ENCODE results near the gene PEF1. TPM values are rescaled to one million over a fixed set of nuclear protein-coding genes. Genes with fewer than 3 reads are reported as not detected.

Gene PEF1
- total RNA-seq, 1 donor from 2014 or later: 69.9 TPM

DNA sequence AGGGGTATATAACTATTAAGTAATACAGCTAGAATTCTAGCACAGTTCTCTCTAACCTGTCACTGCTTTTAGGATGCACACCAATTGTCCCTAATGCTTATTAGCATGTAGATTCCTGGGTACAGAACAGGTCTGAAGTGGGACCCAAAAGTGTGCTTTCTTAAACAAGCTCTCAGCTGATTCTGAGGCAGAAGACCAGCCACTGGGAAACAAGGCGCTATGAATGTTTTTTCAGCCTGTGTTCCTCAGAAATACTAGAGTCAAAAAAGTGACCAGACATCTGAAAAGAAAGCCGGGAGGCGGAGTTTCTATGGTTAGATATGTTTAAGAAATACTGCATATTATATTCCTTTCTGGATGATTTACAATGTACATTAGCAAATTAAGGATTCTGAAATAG, 1.8 kb downstream of the PEF1 start:
- peaks cover 63% of the 10 kb centered on the region for H3K4me1 ChIP-seq
- H3K9me3 ChIP-seq: no peaks in the 10 kb centered on the region
- intact Hi-C loops (cut with DNase I): no loop called here
- TF ChIP-seq, protein P1, sequence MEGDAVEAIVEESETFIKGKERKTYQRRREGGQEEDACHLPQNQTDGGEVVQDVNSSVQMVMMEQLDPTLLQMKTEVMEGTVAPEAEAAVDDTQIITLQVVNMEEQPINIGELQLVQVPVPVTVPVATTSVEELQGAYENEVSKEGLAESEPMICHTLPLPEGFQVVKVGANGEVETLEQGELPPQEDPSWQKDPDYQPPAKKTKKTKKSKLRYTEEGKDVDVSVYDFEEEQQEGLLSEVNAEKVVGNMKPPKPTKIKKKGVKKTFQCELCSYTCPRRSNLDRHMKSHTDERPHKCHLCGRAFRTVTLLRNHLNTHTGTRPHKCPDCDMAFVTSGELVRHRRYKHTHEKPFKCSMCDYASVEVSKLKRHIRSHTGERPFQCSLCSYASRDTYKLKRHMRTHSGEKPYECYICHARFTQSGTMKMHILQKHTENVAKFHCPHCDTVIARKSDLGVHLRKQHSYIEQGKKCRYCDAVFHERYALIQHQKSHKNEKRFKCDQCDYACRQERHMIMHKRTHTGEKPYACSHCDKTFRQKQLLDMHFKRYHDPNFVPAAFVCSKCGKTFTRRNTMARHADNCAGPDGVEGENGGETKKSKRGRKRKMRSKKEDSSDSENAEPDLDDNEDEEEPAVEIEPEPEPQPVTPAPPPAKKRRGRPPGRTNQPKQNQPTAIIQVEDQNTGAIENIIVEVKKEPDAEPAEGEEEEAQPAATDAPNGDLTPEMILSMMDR (IDR thresholded peaks at IDR 0.05): no peak
- H3K27me3 ChIP-seq: no peaks in the 10 kb centered on the region
- no peak overlapping the region for H3K27ac ChIP-seq
- no peak for DNase-seq
- ATAC-seq: no peak
- H3K36me3 ChIP-seq: no peaks in the 10 kb centered on the region
- H3K4me3 ChIP-seq: no peak overlapping the region

DNA sequence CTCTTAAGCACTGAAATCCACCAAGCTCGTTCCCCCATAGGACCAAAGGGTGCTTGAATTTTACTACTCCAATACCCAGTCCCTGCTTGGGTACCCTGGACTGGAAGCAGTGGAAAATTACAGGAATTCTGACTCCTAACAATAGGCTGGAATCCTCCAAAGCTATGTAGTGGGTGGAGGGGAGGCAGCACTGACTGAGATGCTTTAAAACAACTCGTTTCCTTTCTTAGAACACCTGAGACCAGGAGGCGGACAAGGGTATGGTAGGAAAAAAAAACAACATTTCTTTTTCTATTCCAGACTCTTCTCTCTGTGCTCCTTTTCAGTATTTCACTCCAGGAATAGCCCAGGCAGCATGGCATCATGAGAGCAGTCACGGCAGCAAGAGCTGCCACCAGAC, 2.3 kb downstream of the PEF1 start:
- TF ChIP-seq, protein P1 (IDR thresholded peaks at IDR 0.05): no peak
- DNase-seq (no peak), ATAC-seq (no peak)
- no peak overlapping the region for H3K27ac ChIP-seq
- peaks cover 66% of the 10 kb centered on the region for H3K4me1 ChIP-seq
- no peaks in the 10 kb centered on the region for H3K27me3 ChIP-seq
- H3K4me3 ChIP-seq: no peak overlapping the region
- H3K36me3 ChIP-seq: no peaks in the 10 kb centered on the region
- no peaks in the 10 kb centered on the region for H3K9me3 ChIP-seq
- intact Hi-C loops (cut with DNase I): no loop called here

DNA sequence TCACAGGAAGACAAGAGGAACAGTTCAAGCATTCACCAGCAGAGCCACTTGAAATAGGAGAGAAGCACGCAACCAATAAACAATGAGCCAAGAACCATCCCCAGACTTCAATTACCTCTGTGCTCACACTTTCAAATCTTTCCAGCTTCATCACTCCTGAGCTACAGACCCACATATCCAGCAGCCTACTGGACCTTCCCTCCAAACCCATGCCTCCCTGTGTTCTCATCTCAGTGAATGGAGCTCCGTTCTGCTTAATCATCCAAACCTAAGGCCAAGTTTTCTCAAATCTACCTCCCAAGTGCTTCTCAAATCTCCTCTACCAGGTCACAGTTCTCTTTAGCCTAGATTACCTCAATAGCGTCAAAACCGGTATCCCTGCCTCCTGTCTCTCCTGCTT, 3.7 kb downstream of the PEF1 start:
- no peaks in the 10 kb centered on the region for H3K27me3 ChIP-seq
- H3K9me3 ChIP-seq: no peaks in the 10 kb centered on the region
- no peaks in the 10 kb centered on the region for H3K36me3 ChIP-seq
- intact Hi-C loops (cut with DNase I): no loop called here
- peaks cover 73% of the 10 kb centered on the region for H3K4me1 ChIP-seq
- ATAC-seq (no peak), DNase-seq (no peak)
- no peak overlapping the region for H3K4me3 ChIP-seq
- H3K27ac ChIP-seq: no peak overlapping the region
- TF ChIP-seq, protein P1 (IDR thresholded peaks at IDR 0.05): no peak

DNA sequence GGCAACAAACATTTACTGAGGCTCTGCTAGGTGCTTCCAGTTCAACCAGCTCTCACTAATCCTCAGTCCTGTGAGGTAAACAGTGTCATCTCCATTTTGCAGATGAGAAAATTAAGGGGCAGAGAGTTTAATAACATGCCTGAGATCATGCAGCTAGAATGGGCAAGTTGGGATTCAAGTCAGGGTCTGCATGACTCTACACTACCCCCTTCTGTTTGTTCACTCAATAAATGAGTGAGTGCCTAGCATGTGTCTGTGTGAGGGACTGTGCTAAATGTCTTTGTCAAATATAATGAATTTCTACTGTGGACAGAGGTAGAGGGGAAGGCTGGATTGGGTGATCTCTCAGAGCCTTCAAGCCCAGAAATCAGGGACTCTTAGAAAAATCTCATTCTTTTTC, 4.5 kb downstream of the PEF1 start:
- Histone ChIP-seq H3K4me3 (no peak overlapping the region), H3K27ac (peak overlapping the region; percentile 8), H3K36me3 (peaks cover 5% of the 10 kb centered on the region), H3K27me3 (no peaks in the 10 kb centered on the region), H3K4me1 (peaks cover 67% of the 10 kb centered on the region), H3K9me3 (no peaks in the 10 kb centered on the region)
- ATAC-seq: no peak
- TF ChIP-seq, protein P1 (IDR thresholded peaks at IDR 0.05): no peak
- intact Hi-C loops (cut with DNase I): no loop called here
- DNase-seq: no peak

DNA sequence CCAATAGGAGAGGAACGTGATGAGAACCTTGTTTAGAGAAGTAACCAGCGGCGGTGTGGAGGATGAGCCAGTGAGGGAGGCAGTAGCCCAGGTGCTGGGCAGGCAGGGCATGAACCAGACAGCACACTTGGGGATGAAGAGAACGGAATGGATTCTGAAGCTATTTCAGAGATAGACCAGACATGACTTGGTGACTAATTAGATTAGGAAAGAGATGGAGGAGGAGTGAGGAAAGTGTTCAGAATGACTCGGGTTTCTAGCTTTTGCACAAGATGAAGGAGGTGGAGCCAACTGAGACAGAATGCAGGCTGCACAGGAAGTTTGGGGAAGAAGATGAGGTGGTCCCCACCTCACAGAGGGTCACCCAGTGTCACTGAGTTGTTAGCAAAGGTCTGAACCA, 5.1 kb downstream of the PEF1 start:
- Histone ChIP-seq H3K9me3 (no peaks in the 10 kb centered on the region), H3K4me1 (peaks cover 67% of the 10 kb centered on the region), H3K36me3 (peaks cover 11% of the 10 kb centered on the region), H3K4me3 (no peak overlapping the region), H3K27ac (no peak overlapping the region), H3K27me3 (no peaks in the 10 kb centered on the region)
- TF ChIP-seq, protein P1 (IDR thresholded peaks at IDR 0.05): no peak
- intact Hi-C loops (cut with DNase I): no loop called here
- no peak for ATAC-seq
- no peak for DNase-seq
